GM19397 (cell line): ENCODE data around the gene CCL14.
"Not testable (repeated sequence)": the region's sequence is repeated elsewhere in the genome, so short reads cannot be mapped to it uniquely, and the experiment has no call there.

Experiments
- ATAC-seq: cut with Tn5 transposase; IDR thresholded peaks from one replicate; pipeline ENCODE4 v1.9.1; 2021; ENCODE audit warnings: mild to moderate bottlenecking, moderate library complexity; ENCODE audit not compliant: unreplicated experiment

The CCL14 gene

DNA sequence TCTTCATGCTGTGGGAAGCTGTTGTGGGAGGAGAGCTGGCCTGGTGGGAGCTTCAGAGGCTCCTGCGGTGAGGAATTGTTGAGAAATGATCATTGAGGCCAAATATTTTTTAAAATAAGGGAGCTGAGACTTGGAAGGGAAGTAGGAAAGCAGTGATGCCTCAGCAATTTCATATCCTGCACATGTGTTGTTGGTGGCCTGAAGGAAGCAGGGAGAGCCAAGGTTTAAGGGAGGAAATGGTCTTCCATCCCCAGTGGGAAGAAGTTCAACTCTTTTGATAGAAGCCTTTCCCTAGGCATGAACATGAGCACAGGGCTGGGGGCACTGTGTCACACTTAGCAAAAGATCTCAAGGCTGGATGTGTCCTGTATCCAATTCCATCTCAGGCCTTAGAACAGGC, at the start of gene CCL14:
Gene CCL14 (minus strand): TSS at position 87 of the 400 bp plus-strand sequence. CDS start 80 bp downstream, at position 7.
- no peak for ATAC-seq

DNA sequence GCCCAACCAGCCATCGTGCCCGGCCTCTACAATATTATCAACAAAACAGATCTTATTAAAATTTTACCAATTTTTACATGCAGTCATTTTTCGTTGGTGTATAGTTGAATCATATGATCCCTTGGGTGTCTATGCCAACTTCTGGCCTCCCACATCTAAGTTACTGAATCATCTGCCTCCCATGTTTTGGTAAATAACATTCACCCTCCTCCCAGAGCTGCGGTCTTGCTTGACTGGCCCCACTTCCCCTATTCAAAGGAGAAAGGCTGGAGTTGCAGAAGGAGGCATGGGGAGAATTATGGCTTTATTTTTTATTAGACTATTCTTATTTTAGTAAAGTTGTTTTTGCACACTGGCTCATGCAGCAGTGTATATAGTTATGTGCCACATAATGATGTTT, 49.7 kb upstream of the CCL14 start:
- ATAC-seq: no peak

DNA sequence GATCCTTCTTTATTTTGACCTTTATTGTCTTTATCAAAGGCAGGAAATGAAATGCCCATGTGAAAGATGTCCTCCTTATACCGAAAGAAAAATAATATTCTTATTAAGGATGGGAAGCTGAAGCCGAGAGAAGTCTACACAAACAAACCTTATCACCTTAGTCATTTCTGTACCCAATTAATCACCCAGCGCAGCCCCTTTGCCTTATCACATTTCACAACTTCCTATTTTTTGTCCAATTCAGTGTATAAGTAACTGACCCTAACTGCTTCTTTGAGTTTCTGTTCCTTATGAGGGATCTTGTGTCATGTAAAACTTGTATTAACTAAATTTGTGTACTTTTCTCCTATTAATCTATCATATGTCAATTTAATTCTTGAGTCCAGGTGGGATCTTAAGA, 47.6 kb upstream of the CCL14 start:
- no peak for ATAC-seq

DNA sequence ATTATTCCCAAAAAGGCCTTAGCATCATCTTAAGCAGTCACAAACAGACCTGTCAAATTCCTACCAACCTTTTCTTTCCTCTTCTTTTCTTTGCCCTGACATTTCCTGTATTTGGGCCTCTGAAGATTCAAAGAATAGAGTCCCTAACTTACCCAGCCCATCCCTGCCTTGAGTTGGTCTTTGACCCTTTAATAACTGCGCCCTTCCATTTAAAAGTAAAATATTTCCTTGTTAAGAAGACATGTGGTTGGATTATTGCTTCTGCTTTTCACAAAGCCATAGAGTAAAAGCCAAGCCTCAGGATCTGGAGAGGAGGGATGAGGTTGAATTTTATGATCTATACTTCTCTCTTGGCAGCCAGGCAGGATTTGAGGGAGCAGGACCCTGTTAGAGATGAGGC, 44.4 kb upstream of the CCL14 start:
- ATAC-seq: no peak

DNA sequence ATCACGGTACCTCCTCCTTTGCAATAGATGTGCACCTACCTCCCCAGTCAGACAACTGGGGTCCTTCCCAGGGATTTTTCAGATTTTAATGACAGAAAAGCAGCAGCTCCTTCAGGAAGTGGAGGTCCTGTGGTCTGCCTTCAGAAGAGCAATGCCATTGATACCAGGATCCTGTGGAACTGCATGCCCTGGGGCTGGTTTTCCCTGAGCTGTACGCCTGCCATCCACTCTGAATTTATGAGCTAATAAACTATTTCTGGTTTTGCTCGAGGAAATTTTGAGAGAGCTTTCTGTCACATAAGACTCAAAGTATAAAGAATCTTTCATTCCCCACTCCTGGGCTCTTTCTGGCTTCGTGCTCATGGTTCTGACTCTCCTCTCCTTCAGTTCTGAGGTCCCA, 41.2 kb upstream of the CCL14 start:
- ATAC-seq: no peak

DNA sequence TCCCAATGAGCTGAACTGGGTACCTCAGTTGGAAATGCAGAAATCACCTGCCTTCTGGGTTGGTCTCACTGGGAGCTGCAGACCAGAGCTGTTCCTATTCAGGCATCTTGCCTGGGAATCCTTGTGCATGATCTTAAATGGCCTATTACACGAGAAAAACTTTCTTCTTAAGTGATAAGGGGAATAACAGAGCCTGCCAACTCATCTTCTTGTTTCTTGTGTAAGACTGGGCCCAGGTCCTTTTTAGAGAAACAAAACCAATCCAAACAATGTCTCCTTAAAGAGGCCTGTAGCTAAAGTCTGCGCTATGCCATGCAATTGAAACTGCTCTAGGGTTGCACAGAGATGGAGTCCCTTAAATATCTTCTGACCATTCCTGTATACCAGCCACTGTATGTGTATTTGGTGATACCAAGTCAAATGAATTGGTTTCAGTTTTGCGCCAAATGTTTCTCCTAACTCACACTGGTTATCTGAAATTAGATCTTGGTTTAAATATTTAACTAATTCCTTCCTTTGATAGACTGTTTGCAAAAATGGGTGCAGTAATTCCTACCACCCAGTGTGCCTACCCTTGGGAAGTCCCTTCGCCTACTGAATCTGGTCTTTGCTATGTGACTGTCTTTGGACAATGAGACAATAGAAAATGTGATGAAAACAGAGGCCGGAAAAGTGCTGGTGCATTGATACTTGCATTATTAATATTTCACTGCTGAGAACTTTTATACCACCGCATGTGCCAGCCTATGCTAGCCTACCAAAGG, 37.8 kb upstream of the CCL14 start:
- no peak for ATAC-seq

DNA sequence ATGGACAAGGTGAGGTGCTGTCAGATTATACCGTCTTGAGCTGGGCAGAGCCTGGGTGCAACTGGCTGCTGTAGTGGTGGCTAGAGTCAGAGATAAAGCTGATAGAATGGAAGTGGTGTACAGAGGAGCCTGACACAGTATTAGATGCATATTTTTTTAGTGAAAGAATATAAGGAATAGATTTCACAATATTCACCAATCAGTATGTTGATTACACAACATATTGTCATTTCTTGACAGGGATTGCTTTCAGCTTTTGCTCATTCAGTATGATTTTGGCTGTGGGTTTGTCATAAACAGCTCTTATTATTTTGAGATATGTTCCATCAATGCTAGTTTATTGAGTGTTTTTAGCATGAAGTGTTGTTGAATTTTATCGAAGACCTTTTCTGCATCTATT, 32.9 kb upstream of the CCL14 start:
- no peak for ATAC-seq

DNA sequence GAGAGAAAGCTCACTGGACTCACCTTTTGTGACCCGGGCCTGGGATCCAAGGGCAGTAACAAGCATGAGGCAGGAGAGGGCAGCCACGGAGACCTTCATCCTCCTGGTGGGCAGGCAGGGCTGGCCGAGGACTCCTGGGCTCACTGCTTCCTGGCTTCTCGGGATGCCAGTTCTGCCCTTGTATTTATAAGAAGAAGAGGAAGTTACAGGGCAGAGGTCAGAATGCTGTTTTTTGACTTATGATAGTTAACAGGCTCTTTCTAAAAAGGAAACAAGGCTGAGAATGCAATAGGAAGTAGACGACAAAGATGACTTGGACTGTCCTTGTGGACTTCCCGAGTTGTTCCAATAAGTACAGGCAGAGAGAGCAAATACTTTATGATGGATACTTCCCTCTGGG, 31.3 kb upstream of the CCL14 start, which contains the start of gene CCL23:
Gene CCL23 (minus strand): TSS at position 174 of the 400 bp plus-strand sequence. CDS start 75 bp downstream, at position 99.
- no peak for ATAC-seq

DNA sequence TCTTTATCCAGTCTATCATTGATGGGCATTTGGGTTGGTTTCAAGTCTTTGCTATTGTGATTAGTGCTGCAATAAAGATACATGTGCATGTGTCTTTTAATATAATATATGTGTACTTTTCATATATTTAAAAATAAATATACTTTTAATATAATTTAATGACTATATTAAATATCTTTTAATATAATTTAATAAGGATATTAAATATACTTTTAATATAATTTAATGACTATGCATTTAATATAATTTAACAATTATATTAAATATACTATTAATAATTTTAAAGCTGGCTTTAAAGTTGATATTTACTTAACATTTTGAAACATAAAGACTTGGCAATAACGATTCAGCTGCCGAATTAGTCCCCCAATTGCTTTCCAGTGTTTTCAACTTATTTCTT, 30.0 kb upstream of the CCL14 start:
- ATAC-seq: no peak

DNA sequence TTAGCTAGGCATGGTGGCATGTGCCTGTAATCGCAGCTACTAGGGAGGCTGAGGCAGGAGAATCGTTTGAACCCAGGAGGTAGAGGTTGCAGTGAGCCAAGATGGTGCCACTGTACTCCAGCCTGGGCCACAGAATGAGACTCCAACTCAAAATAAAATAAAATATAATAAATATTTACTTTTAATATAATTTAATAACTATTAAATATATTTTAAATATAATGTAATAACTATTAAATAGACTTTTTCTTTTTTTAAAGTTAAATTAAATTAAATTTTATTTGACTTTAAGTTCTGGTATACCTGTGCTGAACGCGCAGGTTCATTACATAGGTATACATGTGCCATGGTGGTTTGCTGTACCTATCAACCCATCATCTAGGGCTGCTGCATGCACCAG, 29.4 kb upstream of the CCL14 start:
- ATAC-seq: not testable (repeated sequence)

DNA sequence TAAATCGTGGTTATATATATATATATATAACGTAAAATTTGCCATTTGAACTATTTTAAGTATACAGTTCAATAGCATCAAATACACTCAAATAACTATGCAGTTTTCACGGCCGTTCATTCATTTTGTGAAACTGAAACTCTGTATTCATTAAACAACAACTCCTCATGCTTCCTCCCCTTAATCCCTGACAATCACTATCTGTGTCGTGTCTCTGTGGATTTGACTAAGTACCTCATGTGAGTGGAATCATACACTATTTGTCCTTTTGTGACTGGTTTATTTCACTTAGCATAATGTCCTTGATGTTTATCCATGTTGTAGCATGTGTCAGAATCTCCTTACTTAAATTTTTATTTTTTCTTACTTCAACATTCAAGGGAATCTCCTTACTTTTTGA, 28.4 kb upstream of the CCL14 start:
- ATAC-seq: no peak

DNA sequence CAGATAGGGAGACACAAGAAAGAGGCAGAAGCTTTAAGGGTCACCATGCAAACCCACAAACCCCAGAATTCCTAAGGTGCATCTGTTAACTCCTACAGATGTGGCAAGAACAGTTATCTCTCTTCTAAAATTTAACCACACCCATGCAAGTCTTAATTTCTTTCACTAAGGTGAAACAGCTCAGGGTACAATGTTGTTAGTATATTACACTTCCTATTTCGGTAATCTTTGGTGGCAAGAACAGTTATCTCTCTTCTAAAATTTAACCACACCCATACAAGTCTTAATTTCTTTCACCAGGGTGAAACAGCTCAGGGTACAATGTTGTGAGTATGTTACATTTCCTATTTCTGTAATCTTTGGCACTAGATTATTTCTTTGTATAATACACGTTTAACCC, 24.7 kb upstream of the CCL14 start:
- no peak for ATAC-seq

DNA sequence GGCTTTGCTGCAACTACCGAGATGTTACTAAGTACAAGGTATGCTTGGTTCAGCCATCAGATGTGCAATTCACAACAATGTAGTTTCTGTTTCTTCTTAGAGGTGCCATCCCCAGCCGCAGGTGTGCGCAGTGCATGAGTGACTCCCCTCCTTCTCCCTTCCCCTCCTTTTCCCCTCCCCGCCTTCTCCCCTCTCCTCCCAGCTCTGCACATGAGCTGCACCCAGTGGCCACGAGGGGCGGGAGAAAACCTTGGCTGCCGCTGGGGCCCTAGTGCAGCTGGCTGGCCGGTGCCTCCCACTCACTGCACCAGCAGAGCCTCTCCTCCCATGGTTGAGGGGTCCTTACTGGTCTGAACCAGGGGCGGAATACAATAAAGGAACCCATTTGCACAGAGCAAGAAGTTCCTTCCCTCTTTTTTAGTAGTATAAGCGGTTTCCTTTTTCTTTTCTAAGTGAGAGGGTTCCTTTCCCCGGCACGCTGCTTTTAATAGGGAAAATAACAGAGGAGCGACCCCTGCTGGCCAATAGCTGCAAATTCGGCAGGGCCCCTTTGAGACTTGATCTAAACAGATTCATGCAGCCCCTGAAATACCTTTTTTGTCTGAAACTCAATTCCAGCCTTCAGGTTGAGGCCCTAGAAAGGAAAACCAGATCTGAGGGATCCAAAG, 22.6 kb upstream of the CCL14 start:
- no peak for ATAC-seq

DNA sequence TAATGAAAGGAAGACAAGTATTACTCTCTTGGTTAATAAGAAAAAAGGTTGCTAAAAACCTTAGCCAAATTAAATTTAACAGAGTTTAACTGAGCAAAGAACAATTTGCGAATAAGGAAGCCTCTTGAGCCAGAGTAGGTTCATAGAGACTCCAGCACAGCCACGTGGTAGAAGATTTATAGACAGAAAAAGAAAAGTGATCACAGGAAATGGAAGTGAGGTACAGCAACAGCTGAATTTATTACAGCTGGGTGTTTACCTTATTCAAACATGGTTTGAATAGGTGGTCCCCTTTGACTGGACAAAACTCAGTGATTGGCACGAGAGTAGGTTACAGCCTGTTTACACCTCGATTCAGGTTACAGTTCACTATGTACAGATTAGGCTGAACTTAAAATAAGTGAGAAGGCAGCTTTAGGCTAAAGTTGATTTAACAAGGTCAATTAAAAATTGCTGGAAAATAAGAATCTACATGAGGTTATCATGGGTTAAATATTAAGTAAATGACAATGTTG, 18.1 kb upstream of the CCL14 start:
- ATAC-seq: no peak

DNA sequence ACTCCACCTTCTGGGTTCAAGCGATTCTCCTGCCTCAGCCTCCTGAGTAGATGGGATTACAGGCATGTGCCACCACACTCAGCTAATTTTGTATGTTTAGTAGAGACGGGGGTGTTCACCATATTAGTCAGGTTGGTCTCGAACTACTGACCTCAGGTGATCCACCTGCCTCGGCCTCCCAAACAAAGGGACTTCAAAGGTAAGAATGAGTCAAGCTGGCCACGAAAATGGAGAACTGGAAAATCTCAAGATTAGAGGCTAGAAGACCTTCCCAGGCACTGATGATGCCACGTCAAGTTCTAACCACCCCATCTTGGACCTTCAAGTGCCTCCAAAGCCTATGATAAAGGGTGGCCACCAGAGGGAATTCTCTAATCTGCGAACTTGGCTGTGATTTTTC, 16.1 kb upstream of the CCL14 start:
- ATAC-seq: no peak

DNA sequence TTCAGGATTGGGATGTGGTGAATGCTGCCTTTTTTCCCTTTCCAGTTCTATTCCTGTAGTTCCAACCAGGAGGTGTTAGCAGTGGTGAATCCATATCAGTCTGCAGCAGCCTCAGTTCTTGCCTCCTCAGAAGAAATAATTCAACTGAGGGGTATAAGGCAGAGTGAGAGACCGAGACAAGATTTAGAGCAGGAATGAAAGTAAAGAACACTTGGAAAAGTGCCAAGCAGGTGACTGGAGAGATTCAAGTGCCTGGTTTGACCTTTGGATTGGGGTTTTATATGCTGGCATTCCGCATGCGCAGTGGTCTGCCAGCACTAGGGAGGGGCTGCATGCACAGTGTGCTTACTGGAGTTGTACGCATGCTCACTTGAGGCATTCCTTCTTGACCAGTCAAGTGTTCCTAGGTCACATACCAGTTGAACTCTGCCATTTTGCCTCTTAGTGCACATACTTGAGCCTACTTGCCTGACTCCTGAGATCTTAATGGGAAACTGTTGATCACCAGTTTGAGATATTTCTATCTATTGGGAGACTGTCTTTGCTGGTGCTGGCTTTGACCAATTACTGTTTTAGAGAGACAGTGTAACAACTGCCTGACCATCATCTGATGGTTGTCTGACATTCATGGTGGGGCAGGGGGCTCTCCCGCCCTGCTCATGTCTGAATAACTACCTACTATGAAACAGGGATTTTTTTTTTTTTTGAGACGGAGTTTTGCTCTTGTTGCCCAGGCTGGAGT, 15.5 kb upstream of the CCL14 start:
- no peak for ATAC-seq

DNA sequence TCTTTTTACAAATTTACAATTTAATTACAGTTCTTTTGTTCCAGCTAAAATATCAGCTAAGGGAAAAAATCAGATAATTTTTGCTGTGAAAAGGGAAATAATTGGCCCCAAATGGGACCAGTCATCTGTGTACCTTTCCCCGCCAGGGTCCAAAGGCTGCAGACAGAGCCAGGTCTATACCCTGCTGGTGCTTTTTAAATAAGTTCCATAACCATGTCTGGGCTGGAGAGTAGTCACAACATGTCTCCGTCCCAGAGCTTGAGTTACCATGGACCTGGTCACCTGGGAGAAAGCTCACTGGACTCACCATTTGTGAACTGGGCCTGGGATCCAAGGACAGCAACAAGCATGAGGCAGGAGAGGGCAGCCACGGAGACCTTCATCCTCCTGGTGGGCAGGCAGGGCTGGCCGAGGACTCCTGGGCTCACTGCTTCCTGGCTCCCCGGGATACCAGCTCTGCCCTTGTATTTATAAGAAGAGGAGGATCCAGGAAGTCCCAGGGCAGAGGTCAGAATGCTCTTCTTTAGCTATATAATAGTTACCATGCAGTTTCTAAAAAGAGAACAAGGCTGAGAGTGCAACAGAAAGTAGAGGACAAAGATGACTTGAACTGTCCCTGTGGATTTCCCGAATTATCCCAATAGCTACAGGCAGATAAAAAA, 14.7 kb upstream of the CCL14 start, which contains the start of gene CCL15:
Gene CCL15 (minus strand): TSS at position 444 of the 662 bp plus-strand sequence. CDS start 61 bp downstream, at position 383.
- ATAC-seq: no peak

DNA sequence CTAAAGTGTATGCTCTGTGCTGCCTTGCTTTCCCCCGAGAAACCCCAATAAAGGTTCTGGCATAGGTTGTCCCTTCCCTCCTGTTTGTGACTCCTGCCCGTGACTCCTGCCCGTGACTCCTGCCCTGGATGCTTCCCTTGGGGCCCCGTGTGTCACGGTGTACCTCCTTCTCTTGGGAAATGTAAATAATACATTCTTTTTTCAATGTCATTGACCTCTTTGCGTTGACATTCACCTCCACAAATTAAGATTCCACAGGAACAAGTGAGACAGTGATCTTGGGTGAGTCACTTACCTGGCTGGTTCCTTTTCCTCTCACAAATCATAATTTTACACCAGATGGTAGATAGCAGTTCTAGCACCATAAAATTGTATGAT, 14.2 kb upstream of the CCL14 start:
- ATAC-seq: no peak

DNA sequence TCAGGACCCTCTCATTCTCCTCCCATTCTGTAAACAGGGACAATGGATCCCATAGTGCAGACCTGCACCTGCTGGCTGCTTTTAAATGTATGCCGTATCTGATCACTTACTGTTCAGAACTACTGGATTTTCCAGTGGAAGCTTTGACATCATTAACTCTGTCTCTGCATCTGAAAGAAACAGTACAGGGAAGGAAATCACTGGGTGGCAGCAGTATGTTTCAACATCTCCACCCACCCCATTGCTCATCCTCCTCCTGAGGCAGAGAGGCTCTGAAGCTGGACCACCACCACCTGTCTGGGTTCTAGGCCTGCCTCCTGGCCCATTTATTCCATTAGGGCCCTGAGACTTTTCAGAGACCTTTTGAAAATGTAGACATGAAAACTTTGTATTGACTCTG, 12.2 kb upstream of the CCL14 start:
- ATAC-seq: no peak

DNA sequence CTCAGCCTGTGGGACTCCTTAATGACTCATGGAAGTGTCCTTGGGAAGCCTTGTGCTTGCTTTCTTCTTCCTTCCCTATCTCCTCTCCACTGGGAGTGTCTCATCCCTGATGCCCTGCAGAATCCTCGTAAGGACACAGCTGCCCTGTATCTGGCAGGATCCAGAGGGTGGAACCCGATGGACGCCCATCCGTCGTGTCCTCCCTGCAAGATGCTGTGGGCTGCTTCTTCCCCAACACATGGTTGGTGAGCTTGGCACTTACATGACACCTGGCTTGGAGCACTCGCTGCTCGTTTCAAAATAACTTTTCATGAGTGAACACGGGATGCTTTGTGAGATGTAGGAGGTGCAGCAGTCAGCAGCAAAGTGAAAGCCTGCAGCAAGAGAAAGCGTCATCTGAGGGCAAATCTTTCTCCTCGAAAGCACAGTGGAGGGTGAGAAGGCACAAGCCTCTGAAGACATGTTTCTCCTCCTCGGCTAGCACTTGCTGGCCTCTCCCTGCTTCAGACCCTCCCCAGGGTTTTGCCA, 11.6 kb upstream of the CCL14 start:
- no peak for ATAC-seq

DNA sequence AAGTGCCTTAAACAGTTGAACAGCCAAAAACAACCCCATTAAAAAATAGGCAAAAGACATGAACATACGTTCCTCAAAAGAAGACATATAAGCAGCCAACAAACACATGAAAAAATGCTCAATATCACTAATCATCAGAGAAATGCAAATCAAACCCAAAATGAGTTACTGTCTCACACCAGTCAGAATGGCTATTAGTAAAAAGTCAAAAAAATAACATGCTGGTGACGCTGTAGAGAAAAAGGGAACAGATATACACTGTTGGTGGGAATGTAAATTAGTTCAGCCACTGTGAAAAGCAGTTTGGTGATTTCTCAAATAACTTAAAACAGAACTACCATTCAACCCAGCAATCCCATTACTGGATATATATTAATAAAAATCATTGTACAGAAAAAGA, 8.8 kb upstream of the CCL14 start:
- ATAC-seq: not testable (repeated sequence)
